CD8-positive, alpha-beta memory T cell (primary cell): ENCODE data around the gene USP47. TPM values are rescaled to one million over a fixed set of nuclear protein-coding genes. Genes with fewer than 3 reads are reported as not detected.

Experiments
- CTCF ChIA-PET: fragments of 350-600 bp; sonication (Branson Sonifier 250); formaldehyde crosslinking; loops from one replicate; lab custom pipeline; 2021; ENCODE audit warnings: antibody characterized with exemption; lab: Charles Lee
- POLR2A ChIA-PET: fragments of 350-600 bp; sonication (Branson Sonifier 250); formaldehyde crosslinking; loops from one replicate; lab custom pipeline; 2021; ENCODE audit warnings: antibody characterized with exemption; lab: Charles Lee
- DNase-seq, 5 donors: peaks; one replicate each; pipeline versions ENCODE4 v3.0.0 to v3.0.0-alpha.2; 2020 to 2022; ENCODE audit warnings: mixed read lengths in 1 of 5
- H3K27ac ChIP-seq: one replicate; pipeline ENCODE4 v1.7.0; 2013; ENCODE audit warnings: low read depth, mild to moderate bottlenecking, low read length, moderate library complexity
- H3K27me3 ChIP-seq: 2 replicates; pipeline ENCODE4 v1.7.0; 2013; ENCODE audit warnings: low read length, mild to moderate bottlenecking; ENCODE audit not compliant: insufficient read depth, poor library complexity, severe bottlenecking
- H3K36me3 ChIP-seq: 2 replicates; pipeline ENCODE4 v1.7.0; 2013; ENCODE audit warnings: mild to moderate bottlenecking, low read length, moderate library complexity; ENCODE audit not compliant: insufficient read depth
- H3K4me1 ChIP-seq: 2 replicates; pipeline ENCODE4 v1.7.0; 2013; ENCODE audit warnings: mild to moderate bottlenecking, low read length, moderate library complexity; ENCODE audit not compliant: insufficient read depth
- H3K4me3 ChIP-seq: 2 replicates; pipeline ENCODE4 v1.7.0; 2013; ENCODE audit warnings: mild to moderate bottlenecking, low read length
- H3K9me3 ChIP-seq: 2 replicates; pipeline ENCODE4 v1.7.0; 2013; ENCODE audit warnings: mild to moderate bottlenecking, low read length
- H3K27ac Mint-ChIP-seq, 8 donors: one replicate each; pipeline ENCODE4 v1.8.0; 2020 to 2021; ENCODE audit warnings: mixed read lengths in 8 of 8, mild to moderate bottlenecking in 6 of 8, inconsistent platforms in 3 of 8, moderate library complexity in 3 of 8
- H3K27me3 Mint-ChIP-seq, 2 donors: one replicate each; pipeline ENCODE4 v1.8.0; 2020 to 2021; ENCODE audit warnings: mixed read lengths in 2 of 2, mild to moderate bottlenecking in 1 of 2, moderate library complexity in 1 of 2
- H3K36me3 Mint-ChIP-seq, 3 donors: one replicate each; pipeline ENCODE4 v1.8.0; 2020 to 2021; ENCODE audit warnings: mixed read lengths in 3 of 3, inconsistent platforms in 1 of 3, mild to moderate bottlenecking in 1 of 3
- H3K4me1 Mint-ChIP-seq, 3 donors: one replicate each; pipeline ENCODE4 v1.8.0; 2020 to 2021; ENCODE audit warnings: mixed read lengths in 3 of 3, inconsistent platforms in 1 of 3, mild to moderate bottlenecking in 1 of 3
- H3K4me3 Mint-ChIP-seq, 7 donors: one replicate each; pipeline ENCODE4 v1.8.0; 2020 to 2021; ENCODE audit warnings: mixed read lengths in 7 of 7, mild to moderate bottlenecking in 6 of 7, moderate library complexity in 4 of 7, inconsistent platforms in 2 of 7
- H3K9me3 Mint-ChIP-seq, 5 donors: one replicate each; pipeline ENCODE4 v1.8.0; 2020 to 2022; ENCODE audit warnings: mixed read lengths in 5 of 5, mild to moderate bottlenecking in 3 of 5, moderate library complexity in 2 of 5, inconsistent platforms in 1 of 5
- polyA plus RNA-seq: library from polyadenylated mRNA; unstranded; fragments of 300-500 nt; fragmentation: Illumina TruSeq; gene quantifications from one replicate; pipeline ENCODE4 v1.2.3, GENCODE V29; 2021
- total RNA-seq, 2 experiments: library from RNA; stranded (reverse); gene quantifications; one replicate each; pipeline ENCODE4 v1.2.3, GENCODE V29; 2021

The USP47 gene
- total and polyA plus RNA-seq, 3 experiments from 2014 or later = 47.0 to 53.8 (median 50.2) TPM

GRCh38 chr11:11871991-11872401 lies 30.2 kb downstream of the USP47 start:
- H3K4me1 ChIP-seq = peaks cover 46% of the 10 kb centered on the region

GRCh38 chr11:11876458-11876857 lies 34.7 kb downstream of the USP47 start:
- Histone ChIP-seq H3K36me3 (no peaks in the 10 kb centered on the region), H3K27me3 (no peaks in the 10 kb centered on the region), H3K27ac (no peak overlapping the region), H3K9me3 (no peaks in the 10 kb centered on the region), H3K4me3 (no peak overlapping the region), H3K4me1 (peaks cover 14% of the 10 kb centered on the region)
- ChIA-PET CTCF (interaction anchor here (0.8 to 1.3 kb wide), 3 partner anchors 27 to 75 kb away, joined by 3 to 4 read pairs (median 3); partner anchors contain the start of gene USP47), POLR2A (no interaction called here)
- no peaks in the 10 kb centered on the region for H3K27me3 Mint-ChIP-seq
- H3K4me3 Mint-ChIP-seq = no peak overlapping the region
- H3K27ac Mint-ChIP-seq = no peak overlapping the region
- DNase-seq = no peak
- peaks cover 0 to 27% (median 0%) of the 10 kb centered on the region in 3 donors for H3K36me3 Mint-ChIP-seq
- no peaks in the 10 kb centered on the region for H3K9me3 Mint-ChIP-seq
- peaks cover 48 to 80% (median 78%) of the 10 kb centered on the region in 3 donors for H3K4me1 Mint-ChIP-seq

More at GRCh38 chr11:11871991-11872401, 30.2 kb downstream of the USP47 start:
- Mint-ChIP-seq H3K4me1 (peaks cover 63 to 90% (median 85%) of the 10 kb centered on the region in 3 donors), H3K9me3 (peaks cover 0 to 3% (median 0%) of the 10 kb centered on the region in 5 donors), H3K27ac (peak overlapping the region in 6 of 8 donors; percentile 2 to 64 (median 6)), H3K27me3 (no peaks in the 10 kb centered on the region), H3K36me3 (peaks cover 3 to 22% (median 4%) of the 10 kb centered on the region in 3 donors), H3K4me3 (peak overlapping the region in 5 of 7 donors; percentile 12 to 62 (median 54))
- Histone ChIP-seq H3K4me3 (no peak overlapping the region), H3K36me3 (no peaks in the 10 kb centered on the region), H3K9me3 (no peaks in the 10 kb centered on the region), H3K27ac (no peak overlapping the region), H3K27me3 (no peaks in the 10 kb centered on the region)
- ChIA-PET POLR2A (no interaction called here), CTCF (interaction anchor here (1.4 to 1.5 kb wide), 2 partner anchors 15 to 30 kb away, joined by 3 to 6 read pairs; partner anchors contain the start of gene USP47)
- DNase-seq = no peak

- Mint-ChIP-seq H3K4me1 (peaks cover 48 to 83% (median 79%) of the 10 kb centered on the region in 3 donors), H3K36me3 (peaks cover 6 to 43% (median 8%) of the 10 kb centered on the region in 3 donors), H3K9me3 (no peaks in the 10 kb centered on the region), H3K4me3 (no peak overlapping the region), H3K27ac (no peak overlapping the region), H3K27me3 (no peaks in the 10 kb centered on the region)
- H3K36me3 ChIP-seq = peaks cover 12% of the 10 kb centered on the region
- H3K4me1 ChIP-seq = peaks cover 10% of the 10 kb centered on the region
- DNase-seq = no peak
- H3K27me3 ChIP-seq = no peaks in the 10 kb centered on the region
- no peak overlapping the region for H3K27ac ChIP-seq
- H3K4me3 ChIP-seq = no peak overlapping the region
- no peaks in the 10 kb centered on the region for H3K9me3 ChIP-seq
- ChIA-PET POLR2A (interaction anchor here (0.6 kb wide), 1 partner anchor 11 kb away, joined by 3 read pairs; no protein-coding TSS in a partner anchor), CTCF (interaction anchor here (0.9 to 1.3 kb wide), 3 partner anchors 12 to 93 kb away, joined by 3 to 4 read pairs (median 3); no protein-coding TSS in a partner anchor)
Measured at GRCh38 chr11:11880179-11880578, 38.4 kb downstream of the USP47 start.

- Histone ChIP-seq H3K9me3 (no peaks in the 10 kb centered on the region), H3K4me1 (peaks cover 11% of the 10 kb centered on the region), H3K27ac (no peak overlapping the region), H3K36me3 (peaks cover 33% of the 10 kb centered on the region), H3K4me3 (no peak overlapping the region), H3K27me3 (no peaks in the 10 kb centered on the region)
- H3K9me3 Mint-ChIP-seq = peaks cover 0 to 4% (median 0%) of the 10 kb centered on the region in 5 donors
- ChIA-PET CTCF (interaction anchor here (1.2 kb wide), 1 partner anchor 41 kb away, joined by 3 read pairs; the partner anchor contains the start of gene USP47), POLR2A (no interaction called here)
- DNase-seq = no peak
- no peak overlapping the region for H3K27ac Mint-ChIP-seq
- H3K27me3 Mint-ChIP-seq = no peaks in the 10 kb centered on the region
- H3K4me3 Mint-ChIP-seq = no peak overlapping the region
- peaks cover 37 to 76% (median 66%) of the 10 kb centered on the region in 3 donors for H3K4me1 Mint-ChIP-seq
- H3K36me3 Mint-ChIP-seq = peaks cover 18 to 57% (median 19%) of the 10 kb centered on the region in 3 donors
Measured at GRCh38 chr11:11882539-11882938, 40.8 kb downstream of the USP47 start.

GRCh38 chr11:11884351-11884750 lies 42.6 kb downstream of the USP47 start:
- H3K9me3 Mint-ChIP-seq = peaks cover 0 to 4% (median 0%) of the 10 kb centered on the region in 5 donors
- ChIA-PET CTCF (no interaction called here), POLR2A (no interaction called here)
- H3K27me3 ChIP-seq = no peaks in the 10 kb centered on the region
- no peak overlapping the region for H3K27ac ChIP-seq
- no peak for DNase-seq
- H3K36me3 ChIP-seq = peaks cover 33% of the 10 kb centered on the region
- H3K4me1 ChIP-seq = peaks cover 11% of the 10 kb centered on the region
- H3K27me3 Mint-ChIP-seq = no peaks in the 10 kb centered on the region
- peak overlapping the region in 1 of 8 donors; percentile 36 for H3K27ac Mint-ChIP-seq
- H3K4me1 Mint-ChIP-seq = peaks cover 32 to 74% (median 55%) of the 10 kb centered on the region in 3 donors
- H3K9me3 ChIP-seq = no peaks in the 10 kb centered on the region
- peaks cover 22 to 73% (median 23%) of the 10 kb centered on the region in 3 donors for H3K36me3 Mint-ChIP-seq
- H3K4me3 ChIP-seq = no peak overlapping the region
- peak overlapping the region in 1 of 7 donors; percentile 74 for H3K4me3 Mint-ChIP-seq

GRCh38 chr11:11884774-11885481 lies 43.2 kb downstream of the USP47 start:
- Histone ChIP-seq H3K27ac (no peak overlapping the region), H3K4me1 (peaks cover 11% of the 10 kb centered on the region), H3K36me3 (peaks cover 33% of the 10 kb centered on the region), H3K27me3 (no peaks in the 10 kb centered on the region), H3K4me3 (no peak overlapping the region), H3K9me3 (no peaks in the 10 kb centered on the region)
- no peaks in the 10 kb centered on the region for H3K27me3 Mint-ChIP-seq
- CTCF ChIA-PET = interaction anchor here (0.9 kb wide), 1 partner anchor 15 kb away, joined by 3 read pairs; no protein-coding TSS in a partner anchor
- H3K27ac Mint-ChIP-seq = peak overlapping the region; percentile 1 to 84 (median 51)
- H3K4me3 Mint-ChIP-seq = peak overlapping the region in 4 of 7 donors; percentile 12 to 74 (median 36)
- POLR2A ChIA-PET = interaction anchor here (0.7 kb wide), 1 partner anchor 43 kb away, joined by 3 read pairs; the partner anchor contains the start of gene USP47
- no peak for DNase-seq
- H3K9me3 Mint-ChIP-seq = peaks cover 0 to 4% (median 0%) of the 10 kb centered on the region in 5 donors
- H3K36me3 Mint-ChIP-seq = peaks cover 22 to 77% (median 23%) of the 10 kb centered on the region in 3 donors
- H3K4me1 Mint-ChIP-seq = peaks cover 30 to 74% (median 53%) of the 10 kb centered on the region in 3 donors

GRCh38 chr11:11894486-11894885 lies 52.7 kb downstream of the USP47 start:
- Histone ChIP-seq H3K27me3 (no peaks in the 10 kb centered on the region), H3K36me3 (no peaks in the 10 kb centered on the region), H3K27ac (no peak overlapping the region), H3K4me3 (no peak overlapping the region), H3K9me3 (no peaks in the 10 kb centered on the region), H3K4me1 (no peaks in the 10 kb centered on the region)
- Mint-ChIP-seq H3K4me3 (no peak overlapping the region), H3K36me3 (peaks cover 0 to 63% (median 12%) of the 10 kb centered on the region in 3 donors), H3K9me3 (no peaks in the 10 kb centered on the region), H3K27me3 (no peaks in the 10 kb centered on the region), H3K4me1 (peaks cover 11 to 20% (median 19%) of the 10 kb centered on the region in 3 donors), H3K27ac (no peak overlapping the region)
- ChIA-PET CTCF (interaction anchor here (1.2 kb wide), 1 partner anchor 29 kb away, joined by 3 read pairs; no protein-coding TSS in a partner anchor), POLR2A (no interaction called here)
- DNase-seq = no peak
